Measurements from ENCODE around the gene PRKN.

Gene PRKN

GRCh38 chr6:161545741-161546140 lies 1181.8 kb downstream of the PRKN start:
- DNase-seq (ENCODE audit: low read depth), result no peak
- TF ChIP-seq, protein P1, sequence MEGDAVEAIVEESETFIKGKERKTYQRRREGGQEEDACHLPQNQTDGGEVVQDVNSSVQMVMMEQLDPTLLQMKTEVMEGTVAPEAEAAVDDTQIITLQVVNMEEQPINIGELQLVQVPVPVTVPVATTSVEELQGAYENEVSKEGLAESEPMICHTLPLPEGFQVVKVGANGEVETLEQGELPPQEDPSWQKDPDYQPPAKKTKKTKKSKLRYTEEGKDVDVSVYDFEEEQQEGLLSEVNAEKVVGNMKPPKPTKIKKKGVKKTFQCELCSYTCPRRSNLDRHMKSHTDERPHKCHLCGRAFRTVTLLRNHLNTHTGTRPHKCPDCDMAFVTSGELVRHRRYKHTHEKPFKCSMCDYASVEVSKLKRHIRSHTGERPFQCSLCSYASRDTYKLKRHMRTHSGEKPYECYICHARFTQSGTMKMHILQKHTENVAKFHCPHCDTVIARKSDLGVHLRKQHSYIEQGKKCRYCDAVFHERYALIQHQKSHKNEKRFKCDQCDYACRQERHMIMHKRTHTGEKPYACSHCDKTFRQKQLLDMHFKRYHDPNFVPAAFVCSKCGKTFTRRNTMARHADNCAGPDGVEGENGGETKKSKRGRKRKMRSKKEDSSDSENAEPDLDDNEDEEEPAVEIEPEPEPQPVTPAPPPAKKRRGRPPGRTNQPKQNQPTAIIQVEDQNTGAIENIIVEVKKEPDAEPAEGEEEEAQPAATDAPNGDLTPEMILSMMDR (IDR thresholded peaks at IDR 0.05; ENCODE audit: low read length, missing control alignments), result no peak
- no peak overlapping the region for H3K4me3 ChIP-seq (replicated peaks; ENCODE audit: low read depth, low read length)

DNA sequence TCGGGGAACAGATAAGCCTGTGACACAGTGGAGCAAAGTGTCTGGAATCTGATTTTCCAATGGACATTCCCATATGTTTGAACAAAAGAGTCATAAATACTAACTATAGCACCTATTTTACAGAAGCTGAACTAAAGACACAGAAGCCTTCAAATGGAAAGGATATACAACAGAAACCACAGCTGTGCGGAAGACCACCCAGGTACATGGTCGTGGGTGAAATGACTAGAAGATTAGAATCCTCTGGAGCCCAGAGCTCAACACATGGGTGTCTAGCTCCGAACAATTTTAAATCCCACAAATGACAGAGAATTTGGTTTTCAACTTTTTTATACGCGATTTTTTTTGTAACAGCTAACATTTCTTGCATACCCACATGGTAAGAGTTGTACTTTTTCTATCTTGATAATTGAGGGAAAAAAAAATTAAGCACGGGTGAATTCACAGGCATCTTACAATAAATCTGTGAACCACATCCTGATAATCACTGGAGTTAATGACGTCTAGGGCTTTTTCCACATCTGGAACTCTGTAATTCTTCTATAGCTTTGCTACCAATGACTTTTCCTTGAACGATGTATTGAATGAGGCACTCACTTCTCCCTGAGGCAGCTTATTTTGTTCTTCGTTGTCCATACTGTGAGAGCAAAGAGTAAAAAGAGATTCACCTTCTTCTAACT lies 1182.6 kb downstream of the PRKN start:
- TF ChIP-seq, protein P1 (IDR thresholded peaks at IDR 0.05; ENCODE audit: low read length, missing control alignments), result no peak
- no peak for DNase-seq (ENCODE audit: low read depth)
- H3K4me3 ChIP-seq (replicated peaks; ENCODE audit: low read depth, low read length), result no peak overlapping the region

GRCh38 chr6:161543684-161544309 lies 1183.8 kb downstream of the PRKN start:
- TF ChIP-seq, protein P1 (IDR thresholded peaks at IDR 0.05; ENCODE audit: low read length, missing control alignments), result no peak
- H3K4me3 ChIP-seq (replicated peaks; ENCODE audit: low read depth, low read length), result no peak overlapping the region
- no peak for DNase-seq (ENCODE audit: low read depth)

- no peak for DNase-seq (ENCODE audit: low read depth)
- TF ChIP-seq, protein P1 (IDR thresholded peaks at IDR 0.05; ENCODE audit: low read length, missing control alignments), result no peak
- no peak overlapping the region for H3K4me3 ChIP-seq (replicated peaks; ENCODE audit: low read depth, low read length)
These were observed 1185.1 kb downstream of the PRKN start for GRCh38 chr6:161542346-161542980.

DNA sequence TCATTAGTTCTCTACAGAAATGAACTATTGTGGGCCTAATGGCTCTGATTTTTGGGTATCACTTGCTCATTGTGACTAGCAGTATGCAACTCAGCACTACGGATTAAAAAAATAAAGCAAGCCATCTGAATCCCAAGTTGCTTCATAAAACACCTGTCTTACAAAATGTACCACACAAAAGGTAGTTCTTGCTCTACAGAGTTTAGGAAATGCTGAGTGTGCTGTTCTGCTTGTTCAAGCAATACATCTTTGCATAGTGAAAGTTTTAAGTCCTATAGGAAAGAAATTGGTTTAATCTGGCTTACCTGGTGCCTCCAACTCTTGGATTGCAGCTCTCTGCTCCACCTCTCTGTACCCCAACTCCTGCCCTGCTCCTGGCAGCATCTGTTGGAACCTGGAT lies 1187.0 kb downstream of the PRKN start:
- no peak overlapping the region for H3K4me3 ChIP-seq (replicated peaks; ENCODE audit: low read depth, low read length)
- DNase-seq (ENCODE audit: low read depth), result no peak
- TF ChIP-seq, protein P1 (IDR thresholded peaks at IDR 0.05; ENCODE audit: low read length, missing control alignments), result no peak

DNA sequence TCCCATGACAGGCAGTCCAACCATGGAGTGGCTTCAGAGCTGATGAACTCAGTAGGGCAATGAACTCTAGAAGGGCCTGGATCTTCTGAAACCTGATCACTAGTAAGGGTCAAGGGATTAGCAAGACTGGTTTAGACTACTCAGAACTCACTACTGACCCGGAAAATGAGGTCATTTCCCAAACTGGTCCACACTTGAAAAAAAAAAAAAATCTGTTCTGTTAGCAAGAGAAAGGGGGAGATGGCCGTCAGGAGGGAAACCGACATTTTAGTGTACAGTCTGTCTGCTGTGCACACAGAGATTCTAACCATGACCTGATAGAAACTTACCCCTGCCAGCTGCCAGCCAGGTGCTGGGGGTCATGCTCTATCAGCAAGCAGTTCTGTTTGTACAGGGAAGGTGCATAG lies 1191.3 kb downstream of the PRKN start:
- TF ChIP-seq, protein P1 (IDR thresholded peaks at IDR 0.05; ENCODE audit: low read length, missing control alignments), result no peak
- H3K4me3 ChIP-seq (replicated peaks; ENCODE audit: low read depth, low read length), result no peak overlapping the region
- DNase-seq (ENCODE audit: low read depth), result no peak
